SKM-1 (cell line): Measurements from ENCODE around the gene IRF7.

Experiments used
- DNase-seq: peaks from one replicate; lab custom pipeline; 2025; ENCODE audit not compliant: unreplicated experiment; lab: John Stamatoyannopoulos, UW

IRF7 gene

DNA sequence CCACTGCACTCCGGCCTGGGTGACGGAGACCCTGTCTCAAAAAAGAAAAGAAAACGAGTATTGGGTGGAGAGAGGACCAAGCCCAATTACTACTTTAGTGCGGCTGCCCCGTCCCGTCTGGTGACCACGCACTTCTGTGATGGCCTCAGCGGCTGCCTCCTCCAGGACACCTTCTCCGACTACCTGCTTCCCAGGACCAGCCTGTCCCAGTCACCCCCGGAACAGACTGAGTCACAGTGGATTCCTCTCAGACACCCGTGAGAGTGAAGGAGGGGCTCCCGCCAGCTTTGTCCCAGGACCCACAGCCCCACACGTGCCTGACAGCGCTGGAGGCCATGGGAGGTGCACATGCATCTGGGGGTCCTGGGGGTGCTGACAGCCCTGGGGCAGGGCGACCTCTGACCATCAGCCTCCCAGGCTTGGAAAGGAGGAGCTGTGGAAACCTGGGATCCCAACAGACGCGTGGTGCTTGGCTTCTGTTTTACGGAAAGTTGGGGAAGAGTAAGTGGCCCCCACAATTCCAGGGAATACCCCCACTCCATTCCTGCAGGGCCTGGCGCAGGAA lies 26.1 kb upstream of the IRF7 start:
- no peak for DNase-seq

DNA sequence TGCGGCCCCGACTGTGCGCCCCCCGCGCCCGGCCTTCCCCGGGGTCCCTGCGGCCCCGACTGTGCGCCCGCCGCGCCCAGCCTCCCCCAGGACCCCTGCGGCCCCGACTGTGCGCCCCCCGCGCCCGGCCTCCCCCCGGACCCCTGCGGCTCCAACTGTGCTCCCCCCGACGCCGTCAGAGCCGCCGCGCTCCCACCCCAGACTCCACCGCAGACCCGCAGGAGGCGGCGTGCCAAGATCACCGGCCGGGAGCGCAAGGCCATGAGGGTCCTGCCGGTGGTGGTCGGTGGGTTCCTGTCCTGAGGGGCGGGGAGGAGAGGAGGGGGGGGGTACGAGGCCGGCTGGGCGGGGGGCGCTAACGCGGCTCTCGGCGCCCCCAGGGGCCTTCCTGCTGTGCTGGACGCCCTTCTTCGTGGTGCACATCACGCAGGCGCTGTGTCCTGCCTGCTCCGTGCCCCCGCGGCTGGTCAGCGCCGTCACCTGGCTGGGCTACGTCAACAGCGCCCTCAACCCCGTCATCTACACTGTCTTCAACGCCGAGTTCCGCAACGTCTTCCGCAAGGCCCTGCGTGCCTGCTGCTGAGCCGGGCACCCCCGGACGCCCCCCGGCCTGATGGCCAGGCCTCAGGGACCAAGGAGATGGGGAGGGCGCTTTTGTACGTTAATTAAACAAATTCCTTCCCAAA lies 24.4 kb upstream of the IRF7 start:
- DNase-seq: no peak

DNA sequence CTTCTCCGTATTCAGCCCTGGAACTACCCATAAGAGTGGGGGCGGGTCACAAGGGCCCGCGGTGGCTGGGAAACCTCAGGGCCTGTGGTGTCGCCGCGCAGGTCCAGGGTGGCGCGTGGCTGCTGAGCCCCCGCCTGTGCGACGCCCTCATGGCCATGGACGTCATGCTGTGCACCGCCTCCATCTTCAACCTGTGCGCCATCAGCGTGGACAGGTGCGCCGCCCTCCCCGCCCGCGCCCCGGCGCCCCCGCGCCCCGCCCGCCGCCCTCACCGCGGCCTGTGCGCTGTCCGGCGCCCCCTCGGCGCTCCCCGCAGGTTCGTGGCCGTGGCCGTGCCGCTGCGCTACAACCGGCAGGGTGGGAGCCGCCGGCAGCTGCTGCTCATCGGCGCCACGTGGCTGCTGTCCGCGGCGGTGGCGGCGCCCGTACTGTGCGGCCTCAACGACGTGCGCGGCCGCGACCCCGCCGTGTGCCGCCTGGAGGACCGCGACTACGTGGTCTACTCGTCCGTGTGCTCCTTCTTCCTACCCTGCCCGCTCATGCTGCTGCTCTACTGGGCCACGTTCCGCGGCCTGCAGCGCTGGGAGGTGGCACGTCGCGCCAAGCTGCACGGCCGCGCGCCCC lies 23.7 kb upstream of the IRF7 start:
- no peak for DNase-seq

DNA sequence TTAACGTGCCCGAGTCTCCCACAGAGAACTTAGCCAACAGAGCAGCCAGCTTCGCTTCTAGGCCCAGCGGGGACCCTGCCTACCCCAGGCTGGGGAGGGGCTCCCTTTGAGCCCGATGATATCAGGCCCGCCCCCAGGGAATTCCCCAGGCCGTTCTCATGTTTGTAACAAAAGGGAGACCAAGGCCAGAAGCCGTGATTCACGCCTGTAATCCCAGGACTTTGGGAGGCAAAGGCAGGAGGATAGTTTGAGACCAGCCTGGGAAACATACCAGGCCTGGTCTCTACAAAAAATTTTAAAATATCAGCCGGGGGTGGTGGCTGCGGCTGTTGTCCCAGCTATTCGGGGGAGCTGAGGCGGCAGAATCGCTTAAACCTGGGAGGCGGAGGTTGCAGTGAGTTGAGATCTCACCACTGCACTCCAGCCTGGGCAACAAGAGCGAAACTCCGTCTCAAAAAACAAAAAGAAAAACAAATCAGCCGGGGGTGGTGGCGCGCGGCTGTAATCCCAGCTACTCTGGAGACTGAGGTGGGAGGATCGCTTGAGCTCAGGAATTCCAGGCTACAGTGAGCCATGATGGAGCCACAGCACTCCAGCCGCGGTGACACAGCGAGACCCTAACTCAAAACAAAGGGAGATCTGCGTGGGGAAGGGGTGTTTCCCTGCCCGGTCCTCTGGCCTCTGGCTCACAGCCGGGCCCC lies 23.0 kb upstream of the IRF7 start:
- DNase-seq: no peak

DNA sequence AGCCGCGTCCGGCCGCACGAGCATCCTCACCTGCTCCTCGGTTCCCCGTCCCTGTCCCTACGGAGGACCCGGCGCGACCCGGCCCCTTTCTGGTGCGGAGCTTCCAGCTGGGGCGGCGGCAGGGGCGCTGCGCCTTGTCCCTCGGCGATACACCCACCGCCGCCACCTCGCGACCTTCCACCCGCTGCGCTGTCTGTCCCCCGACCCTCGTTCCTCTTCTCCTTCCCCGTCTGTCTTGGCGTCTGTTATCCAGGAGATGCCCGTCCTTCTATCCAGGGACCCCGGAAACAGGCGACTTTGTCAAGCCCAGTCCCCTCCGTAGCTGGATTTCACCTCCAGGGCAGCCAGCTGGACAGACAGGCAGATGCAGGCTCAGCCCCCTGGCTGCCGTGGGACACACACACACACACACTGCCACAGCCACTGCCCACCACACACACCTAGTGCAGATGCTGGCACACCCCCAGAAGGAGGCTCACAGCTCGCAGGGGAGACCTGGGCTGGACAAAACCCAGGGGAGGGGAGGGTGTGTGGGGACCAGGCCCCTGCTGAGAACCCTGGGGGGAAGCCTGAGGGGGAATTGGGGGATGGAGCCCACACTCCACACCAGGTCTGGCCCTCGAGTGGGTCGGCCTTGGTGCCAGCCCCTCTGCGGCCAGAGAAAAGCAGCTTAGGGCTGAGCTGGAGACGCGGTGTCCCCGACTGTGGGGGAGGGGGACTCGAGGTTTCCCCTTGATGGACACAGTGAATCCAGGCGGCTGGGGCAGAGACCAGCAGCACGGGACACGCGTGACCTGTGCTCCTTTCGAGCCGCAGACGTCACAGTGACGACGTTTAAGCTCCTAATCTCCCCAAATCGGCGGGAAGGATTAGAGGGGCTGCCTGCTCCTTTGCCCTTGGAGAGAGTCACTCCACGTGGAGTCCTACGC lies 22.1 kb upstream of the IRF7 start:
- DNase-seq: no peak

DNA sequence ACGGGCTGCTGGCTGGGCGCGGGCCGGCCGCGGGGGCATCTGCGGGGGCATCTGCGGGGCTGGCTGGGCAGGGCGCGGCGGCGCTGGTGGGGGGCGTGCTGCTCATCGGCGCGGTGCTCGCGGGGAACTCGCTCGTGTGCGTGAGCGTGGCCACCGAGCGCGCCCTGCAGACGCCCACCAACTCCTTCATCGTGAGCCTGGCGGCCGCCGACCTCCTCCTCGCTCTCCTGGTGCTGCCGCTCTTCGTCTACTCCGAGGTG lies 21.5 kb upstream of the IRF7 start:
- DNase-seq: no peak

DNA sequence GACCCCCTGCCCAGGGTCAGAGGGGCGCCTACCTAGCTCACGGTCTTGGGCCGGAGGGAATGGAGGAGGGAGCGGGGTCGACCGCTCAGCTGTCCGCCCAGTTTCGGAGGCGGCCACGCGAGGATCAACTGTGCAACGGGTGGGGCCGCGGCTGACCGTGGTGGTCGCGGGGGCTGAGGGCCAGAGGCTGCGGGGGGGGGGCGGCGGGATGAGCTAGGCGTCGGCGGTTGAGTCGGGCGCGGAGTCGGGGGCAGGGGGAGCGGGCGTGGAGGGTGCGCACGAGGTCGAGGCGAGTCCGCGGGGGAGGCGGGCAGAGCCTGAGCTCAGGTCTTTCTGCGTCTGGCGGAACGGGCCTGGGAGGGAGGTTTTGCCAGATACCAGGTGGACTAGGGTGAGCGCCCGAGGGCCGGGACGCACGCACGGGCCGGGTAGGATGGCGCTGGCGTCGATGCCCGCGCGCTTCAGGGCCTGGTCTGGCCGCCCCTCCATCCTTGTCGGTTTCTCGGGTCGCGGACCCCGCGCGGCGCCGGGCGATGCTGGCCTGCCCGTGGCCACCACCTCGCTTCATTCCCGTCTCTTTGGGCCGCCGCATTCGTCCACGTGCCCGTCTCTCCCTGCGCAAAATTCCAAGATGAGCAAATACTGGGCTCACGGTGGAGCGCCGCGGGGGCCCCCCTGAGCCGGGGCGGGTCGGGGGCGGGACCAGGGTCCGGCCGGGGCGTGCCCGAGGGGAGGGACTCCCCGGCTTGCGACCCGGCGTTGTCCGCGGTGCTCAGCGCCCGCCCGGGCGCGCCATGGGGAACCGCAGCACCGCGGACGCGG lies 21.0 kb upstream of the IRF7 start, which contains the start of gene DRD4:
DRD4 (plus strand) TSS at position 759 of the 822 bp plus-strand sequence; CDS start at position 795, 36 bp downstream.
- DNase-seq: no peak

DNA sequence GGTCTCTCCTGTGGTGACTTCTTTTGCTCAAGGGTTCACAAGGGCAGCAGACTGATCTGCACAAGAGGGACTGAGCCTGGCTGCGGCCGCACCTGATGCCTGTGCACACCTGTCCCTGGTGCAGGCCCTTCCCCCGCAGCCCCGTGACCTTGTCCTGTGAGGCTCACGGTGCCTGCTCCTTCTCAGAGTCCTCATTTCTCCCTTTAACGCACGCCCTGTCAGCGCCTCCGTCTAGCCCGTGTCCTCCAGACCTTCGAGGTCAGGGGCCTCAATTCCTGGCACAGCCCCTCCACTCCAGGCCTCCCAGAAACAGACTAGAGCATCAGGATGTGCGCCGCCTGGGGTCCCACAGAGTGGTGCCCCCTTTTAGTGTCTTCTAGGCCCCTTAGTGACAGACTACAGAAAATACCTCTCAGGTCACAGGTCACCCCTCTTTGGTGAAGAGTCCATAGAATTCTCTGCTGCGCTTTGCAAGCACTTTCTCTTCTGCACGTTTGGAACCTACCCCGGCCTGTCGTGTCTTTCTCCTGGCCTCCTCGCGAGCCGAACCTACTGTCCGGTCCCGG lies 20.3 kb upstream of the IRF7 start:
- DNase-seq: no peak

DNA sequence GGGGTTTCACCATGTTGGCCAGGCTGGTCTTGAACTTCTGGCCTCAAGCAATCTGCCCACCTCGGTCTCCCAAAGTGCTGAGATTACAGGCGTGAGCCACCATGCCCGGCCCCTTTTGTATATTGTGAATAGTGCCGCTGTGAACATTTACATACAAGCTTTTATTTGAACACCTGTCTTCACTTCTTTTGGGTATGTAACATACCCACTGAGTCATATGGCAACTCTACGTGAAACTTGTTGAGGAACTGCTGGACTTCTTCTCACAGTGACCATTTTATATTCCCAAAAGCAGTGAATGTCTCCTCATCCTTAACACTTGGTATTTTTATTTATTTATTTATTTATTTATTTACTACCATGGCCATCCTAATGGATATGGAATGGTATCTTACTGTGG lies 15.1 kb upstream of the IRF7 start:
- DNase-seq: no peak

DNA sequence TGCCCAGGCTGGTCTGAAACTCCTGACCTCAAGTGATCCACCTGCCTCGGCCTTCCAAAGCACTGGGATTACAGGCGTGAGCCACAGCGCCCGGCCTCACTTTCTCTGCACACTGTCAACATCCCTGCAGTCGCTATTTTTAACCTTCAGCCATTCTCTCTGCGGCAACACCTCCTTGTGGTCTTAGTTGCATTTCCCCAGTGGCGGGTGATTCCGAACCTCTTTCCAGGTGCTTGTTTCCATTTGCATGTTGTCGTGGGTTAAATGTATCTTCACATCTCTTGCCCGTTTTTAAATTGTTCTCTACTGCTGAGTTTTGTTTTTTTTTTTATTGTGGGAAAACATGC lies 13.5 kb upstream of the IRF7 start:
- no peak for DNase-seq

DNA sequence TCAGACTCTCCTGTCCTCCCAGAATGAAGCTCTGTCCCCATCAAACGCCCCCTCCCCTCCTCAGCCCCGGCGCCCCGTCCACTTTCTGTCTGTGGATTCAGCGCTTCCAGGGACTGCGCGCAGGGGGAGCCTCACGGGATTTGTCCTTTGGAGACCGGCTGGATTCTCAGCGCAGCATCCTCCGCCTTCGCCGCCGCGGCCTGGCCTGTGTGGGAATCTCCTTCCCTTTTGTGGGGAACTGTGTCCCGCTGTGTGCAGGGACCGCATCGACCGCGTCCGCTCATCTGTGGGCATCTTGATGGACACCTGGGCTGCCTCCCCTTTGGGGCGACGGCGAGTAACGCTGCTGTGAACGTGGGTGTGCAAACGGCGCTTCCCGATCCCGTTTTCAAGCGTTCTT lies 12.3 kb upstream of the IRF7 start:
- no peak for DNase-seq

DNA sequence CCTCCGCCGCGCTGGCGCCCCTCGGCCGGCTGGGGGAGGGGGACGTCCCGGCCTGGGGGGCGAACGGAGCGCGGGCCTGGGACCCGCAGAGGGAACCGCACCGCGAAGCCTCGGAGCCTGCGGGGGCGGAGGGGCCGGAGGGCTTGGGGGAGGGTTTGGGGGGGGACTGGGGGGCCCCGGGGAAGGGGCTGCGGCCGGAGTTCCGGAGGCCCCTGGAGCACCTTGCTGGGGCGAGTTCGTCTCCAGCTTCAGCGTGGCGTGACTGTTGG lies 11.5 kb upstream of the IRF7 start:
- DNase-seq: no peak

DNA sequence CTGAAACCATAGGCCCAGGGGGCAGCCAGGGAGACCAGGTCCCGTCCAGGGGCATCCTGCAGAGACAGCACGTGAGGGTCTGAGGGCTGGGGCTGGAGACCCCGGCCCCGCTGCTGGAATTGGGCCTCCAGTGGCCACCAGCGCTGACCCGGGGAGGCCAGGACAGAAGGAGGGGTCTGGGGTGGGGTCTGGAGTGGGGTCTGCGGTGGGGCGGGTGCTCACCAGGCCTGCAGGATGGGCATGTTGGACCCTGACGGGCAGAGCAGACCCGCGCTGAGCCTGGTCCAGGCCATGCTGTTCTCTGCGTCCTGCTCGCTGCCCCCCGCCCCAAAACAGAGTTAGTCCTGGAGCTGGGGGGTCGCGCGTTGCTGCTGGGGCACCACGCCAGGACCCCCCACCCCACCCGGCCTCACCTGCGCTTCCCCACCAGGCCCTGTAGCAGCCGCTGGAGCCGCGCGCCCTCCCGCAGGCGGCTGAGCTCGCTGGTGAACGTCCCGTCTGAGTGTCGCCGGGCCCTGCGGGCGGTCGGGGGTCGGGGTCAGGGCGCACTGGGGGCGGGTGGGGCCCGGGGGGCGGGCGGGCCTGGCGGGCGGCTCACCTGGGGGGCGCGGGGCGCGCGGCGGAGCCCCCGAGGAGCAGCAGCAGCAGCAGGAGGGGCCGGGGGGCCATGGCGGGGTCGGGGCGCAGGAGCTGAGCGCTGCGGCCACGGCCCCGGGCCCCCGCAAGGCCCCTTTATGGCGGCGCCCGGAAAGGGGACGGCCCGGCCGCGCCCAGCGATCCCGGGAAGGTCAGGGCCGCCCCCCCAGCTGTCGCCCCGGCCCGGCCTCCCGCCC lies 10.9 kb upstream of the IRF7 start, which contains the start of gene SCT:
SCT (minus strand) TSS at position 707 of the 833 bp plus-strand sequence; CDS start at position 669, 38 bp downstream.
- DNase-seq: no peak

DNA sequence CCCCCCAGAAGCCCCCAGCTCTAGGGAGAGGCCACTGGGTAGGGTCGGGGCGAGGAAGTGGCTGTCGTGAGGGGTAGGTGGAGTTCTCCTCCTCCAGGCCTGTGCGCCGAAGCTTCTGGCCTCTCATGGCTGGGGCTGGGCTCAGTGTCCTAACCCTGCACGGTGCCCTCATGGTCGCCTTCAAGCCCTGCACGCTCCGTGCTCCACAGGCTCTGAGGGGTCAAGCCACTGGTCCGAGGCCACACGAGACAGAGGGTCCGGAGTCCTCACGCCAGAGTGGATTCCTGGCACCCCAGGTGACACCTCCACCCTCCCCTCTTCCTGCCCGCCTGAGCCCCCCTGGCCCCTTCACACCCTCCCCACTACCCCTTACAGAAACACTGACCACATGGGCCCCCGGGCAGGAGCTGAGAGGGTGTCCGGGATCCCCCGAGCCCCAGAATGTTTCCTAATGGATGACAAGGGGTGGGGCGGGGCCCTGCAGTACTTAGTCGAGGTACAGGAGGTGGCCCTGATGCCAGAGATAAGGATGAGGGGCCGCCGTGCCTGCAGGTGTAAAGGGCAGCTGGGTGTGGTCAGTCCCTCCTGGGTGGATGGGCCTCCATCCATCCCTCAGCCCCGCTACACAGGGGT lies 10.0 kb upstream of the IRF7 start:
- DNase-seq: no peak

DNA sequence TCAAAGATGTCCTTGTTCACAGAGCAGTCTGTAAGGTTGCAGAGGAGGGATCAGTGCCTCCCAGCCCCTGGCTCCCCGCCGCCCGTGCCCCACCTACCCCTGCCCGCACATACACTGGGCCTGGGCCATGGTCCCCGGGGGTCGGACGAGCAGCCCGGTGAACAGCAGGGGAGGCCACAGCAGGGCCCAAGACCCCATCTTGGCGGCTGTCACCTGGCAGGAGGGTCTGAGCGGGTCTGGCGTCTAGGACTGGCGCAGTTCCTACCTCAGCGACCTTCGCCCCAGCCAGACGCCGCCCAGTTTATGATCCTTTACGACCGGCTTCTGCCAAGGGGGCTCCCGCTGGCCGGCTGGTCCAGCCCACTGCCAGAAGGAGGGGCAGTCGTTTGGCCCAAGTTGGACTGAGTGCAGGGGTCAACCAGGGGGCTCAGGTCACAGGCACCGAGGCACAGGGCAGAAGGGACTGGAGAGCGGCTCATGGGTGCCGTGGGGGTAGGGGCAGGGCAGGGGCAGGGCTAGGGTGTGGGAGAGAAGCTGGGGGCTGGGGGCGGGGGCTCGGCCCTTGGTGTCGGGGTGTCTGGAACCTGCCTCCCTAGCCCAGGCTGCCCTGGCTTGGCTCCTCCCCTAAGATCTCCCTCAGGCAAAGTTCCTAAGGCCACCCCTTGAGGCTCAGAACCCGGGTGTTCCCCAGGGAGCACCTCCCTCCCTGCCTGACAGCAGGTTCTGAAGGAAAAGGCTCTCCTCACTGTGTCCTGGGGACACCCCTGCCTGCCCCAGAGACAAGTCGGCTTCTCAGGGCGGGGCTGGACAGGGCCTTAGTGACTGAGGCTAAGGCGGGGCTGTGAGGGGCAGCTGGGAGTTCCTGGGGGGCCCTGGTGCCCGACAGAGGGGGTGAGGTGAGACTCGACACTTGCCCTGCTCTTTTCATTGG lies 9.2 kb upstream of the IRF7 start, which contains the start of gene CDHR5:
CDHR5 (minus strand) TSS at position 251 of the 931 bp plus-strand sequence; CDS start at position 198, 53 bp downstream.
- no peak for DNase-seq

DNA sequence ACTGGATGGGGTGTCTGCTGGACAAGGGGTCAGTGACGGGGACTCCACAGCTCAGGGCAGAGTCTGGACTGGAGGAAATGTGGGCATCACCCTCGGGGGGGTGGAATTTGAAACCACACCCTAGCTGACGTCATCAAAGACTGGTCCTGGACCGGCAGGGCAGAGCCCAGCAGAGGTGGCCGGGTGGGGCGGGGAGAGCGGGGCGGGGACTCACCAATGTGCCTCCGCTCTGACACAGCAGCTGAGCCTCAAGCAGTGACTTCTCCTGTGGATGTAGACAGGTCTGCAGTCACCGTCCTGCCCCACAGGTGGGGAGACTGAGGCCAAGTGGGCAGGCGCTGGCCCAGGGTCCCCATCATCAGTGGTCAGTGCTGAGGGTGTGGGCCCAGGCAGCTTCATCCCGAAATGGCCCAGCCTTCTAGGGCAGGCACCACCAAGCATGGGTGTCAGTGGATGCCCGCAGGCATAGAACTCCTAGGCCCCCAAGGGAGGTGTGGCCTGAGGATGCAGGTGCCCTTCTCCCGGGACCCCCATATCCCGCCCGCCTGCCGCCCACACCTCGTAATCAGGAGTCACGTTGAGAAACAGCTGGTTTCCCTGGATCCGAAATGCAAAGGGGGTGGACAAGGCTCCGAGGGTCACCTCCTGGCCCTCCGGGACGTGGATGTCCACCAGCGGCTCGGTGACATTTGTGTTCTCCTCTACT lies 8.4 kb upstream of the IRF7 start:
- DNase-seq: no peak

DNA sequence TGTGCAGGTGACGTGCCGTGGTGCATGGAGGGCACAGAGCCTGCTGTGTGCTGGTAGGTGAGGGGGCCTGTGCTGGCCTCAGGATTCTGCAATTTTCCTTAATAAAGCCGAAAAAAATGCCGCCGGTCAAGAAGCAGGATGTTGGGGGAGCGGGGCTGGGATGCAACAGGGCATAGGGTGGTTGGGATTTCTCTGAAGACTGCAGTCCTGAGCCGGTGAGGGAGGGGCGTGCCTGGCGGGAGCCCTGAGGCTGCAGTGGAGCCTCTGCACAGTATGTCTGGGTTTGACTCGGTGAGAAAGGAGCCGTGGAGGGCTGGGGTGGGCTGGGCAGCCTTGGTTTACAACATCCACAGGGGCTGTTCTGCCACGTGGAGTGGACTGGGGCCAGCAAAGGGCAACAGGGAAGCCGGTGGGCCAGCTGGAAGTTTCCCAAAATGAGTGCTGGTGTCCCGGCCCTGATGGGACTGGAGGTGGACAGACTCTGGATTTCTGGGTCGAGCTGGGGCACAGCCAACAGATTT lies 7.7 kb upstream of the IRF7 start:
- no peak for DNase-seq
